ENCODE results near the gene PKD2L2.
A peak's percentile ranks its signal among the peaks of the same experiment; 100 is the strongest.

The PKD2L2 gene

DNA sequence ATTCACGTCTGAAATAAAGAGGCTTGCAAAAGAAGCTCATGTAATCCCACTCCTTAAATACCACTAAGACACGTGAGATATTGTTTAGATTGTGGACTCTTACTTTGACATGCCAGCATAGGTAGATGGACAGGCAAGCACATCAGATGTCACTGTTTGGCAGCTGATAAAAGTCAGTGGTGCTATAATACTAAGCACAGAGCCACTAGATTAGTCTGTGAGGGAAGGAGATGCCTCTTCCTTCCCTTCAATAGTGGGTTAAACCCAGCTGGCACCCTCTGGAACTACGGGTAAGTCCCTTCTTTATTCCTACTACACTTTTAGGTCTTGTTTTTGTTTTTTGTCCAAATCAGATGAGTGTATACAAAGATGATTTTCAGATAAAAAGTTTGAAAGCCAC is 21.6 kb upstream of the PKD2L2 start, which contains the start of gene MYOT:
Gene MYOT, plus strand, starts transcription at position 197 of the 400 bp plus-strand sequence. CDS start 2,792 bp downstream, outside the sequence.
- Mint-ChIP-seq H3K27ac (no peak within 1 kb of the TSS), H3K27me3 (ENCODE audit: low read depth) (peaks cover 6% of the 10 kb centered on the region), H3K9me3 (no peaks in the 10 kb centered on the region), H3K36me3 (ENCODE audit: low read depth) (no peaks in the 10 kb centered on the region), H3K4me1 (ENCODE audit: low read depth) (peaks cover 3% of the 10 kb centered on the region), H3K4me3 (no peak within 1 kb of the TSS)

DNA sequence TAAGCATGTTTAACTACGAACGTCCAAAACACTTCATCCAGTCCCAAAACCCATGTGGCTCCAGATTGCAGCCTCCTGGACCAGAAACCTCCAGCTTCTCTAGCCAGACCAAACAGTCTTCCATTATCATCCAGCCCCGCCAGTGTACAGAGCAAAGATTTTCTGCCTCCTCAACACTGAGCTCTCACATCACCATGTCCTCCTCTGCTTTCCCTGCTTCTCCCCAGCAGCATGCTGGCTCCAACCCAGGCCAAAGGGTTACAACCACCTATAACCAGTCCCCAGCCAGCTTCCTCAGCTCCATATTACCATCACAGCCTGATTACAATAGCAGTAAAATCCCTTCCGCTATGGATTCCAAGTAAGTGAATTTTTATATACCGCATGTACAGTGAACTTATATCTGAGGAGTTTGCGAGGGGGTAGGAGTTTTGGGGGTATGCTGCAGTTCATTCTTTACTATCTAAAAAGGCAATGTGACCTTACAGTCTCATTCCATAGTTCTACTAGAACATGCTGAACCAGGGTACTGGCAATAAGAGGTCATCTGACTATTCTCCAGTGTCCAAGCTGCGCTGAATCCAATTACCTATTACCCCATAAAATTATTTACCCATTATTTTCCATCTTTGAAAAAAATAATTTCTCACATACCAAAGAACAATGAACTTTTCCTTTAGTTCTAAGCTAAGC is 18.5 kb upstream of the PKD2L2 start:
- Mint-ChIP-seq H3K27me3 (ENCODE audit: low read depth) (peaks cover 11% of the 10 kb centered on the region), H3K4me3 (no peak overlapping the region), H3K36me3 (ENCODE audit: low read depth) (no peaks in the 10 kb centered on the region), H3K9me3 (no peaks in the 10 kb centered on the region), H3K4me1 (ENCODE audit: low read depth) (peaks cover 3% of the 10 kb centered on the region), H3K27ac (no peak overlapping the region)

DNA sequence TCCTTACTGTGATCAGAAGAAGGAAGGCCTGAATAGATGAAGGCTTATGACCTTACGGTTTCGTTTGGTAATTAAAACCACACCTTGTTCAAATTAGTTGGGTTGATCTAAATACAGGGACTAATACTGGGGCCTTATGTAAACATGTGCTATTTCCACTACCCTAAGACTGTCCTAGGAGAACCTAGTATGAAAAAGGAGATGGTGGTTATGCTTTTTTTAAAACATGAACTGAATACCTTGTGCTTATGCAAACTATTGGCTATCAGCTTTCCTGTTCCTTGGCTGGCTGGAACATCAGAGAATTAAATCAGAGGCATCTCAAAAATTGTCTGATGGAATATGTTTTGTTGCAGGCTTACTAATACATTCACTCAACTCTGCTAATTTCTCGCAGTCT is 17.7 kb upstream of the PKD2L2 start:
- H3K4me1 Mint-ChIP-seq (ENCODE audit: low read depth): peaks cover 3% of the 10 kb centered on the region

DNA sequence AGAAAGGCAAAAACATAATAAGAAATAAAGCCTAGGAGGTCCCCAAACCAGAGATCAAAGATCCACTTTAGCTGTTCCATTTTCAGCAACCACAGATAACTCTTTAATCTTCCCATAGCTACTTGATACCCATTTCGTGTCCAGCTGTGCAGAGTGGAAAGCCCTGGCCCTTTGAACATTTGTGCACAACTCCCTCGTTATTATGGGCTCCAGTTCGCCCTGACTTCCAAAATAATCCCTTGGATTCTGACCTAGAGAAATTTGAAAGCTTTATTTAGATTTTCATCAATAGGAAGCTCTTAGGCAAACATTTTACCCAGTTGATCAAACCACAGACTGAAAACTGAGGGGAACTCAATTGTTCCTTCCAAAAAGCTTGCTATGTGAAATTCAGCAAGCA is 16.8 kb upstream of the PKD2L2 start:
- Mint-ChIP-seq H3K36me3 (ENCODE audit: low read depth) (no peaks in the 10 kb centered on the region), H3K27ac (no peak overlapping the region), H3K9me3 (no peaks in the 10 kb centered on the region), H3K4me1 (ENCODE audit: low read depth) (peaks cover 3% of the 10 kb centered on the region), H3K27me3 (ENCODE audit: low read depth) (peaks cover 8% of the 10 kb centered on the region), H3K4me3 (no peak overlapping the region)

More for the DNA sequence above, 17.7 kb upstream of the PKD2L2 start:
- Mint-ChIP-seq H3K27ac (no peak overlapping the region), H3K36me3 (ENCODE audit: low read depth) (no peaks in the 10 kb centered on the region), H3K4me3 (no peak overlapping the region), H3K27me3 (ENCODE audit: low read depth) (peaks cover 8% of the 10 kb centered on the region), H3K9me3 (no peaks in the 10 kb centered on the region)

DNA sequence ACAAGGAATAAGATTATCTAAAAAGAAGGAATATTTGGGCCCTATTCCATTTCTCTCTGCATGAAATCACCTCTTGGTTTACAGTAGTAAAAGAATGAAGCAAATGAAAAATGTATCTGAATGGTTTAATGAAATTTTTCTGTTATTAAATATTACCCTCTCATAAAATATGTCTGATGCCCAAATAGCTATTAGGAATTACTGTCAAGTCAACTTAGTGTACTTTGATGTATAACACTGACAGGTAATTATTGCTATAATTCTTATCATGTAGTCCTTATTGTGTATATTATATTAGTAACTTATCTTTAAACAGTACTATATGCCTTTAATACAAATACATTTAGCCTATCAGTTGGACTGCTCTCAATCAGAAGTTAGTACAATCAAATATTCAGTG is 13.2 kb upstream of the PKD2L2 start:
- Mint-ChIP-seq H3K27ac (no peak overlapping the region), H3K27me3 (ENCODE audit: low read depth) (peaks cover 8% of the 10 kb centered on the region), H3K36me3 (ENCODE audit: low read depth) (no peaks in the 10 kb centered on the region), H3K9me3 (no peaks in the 10 kb centered on the region), H3K4me3 (no peak overlapping the region), H3K4me1 (ENCODE audit: low read depth) (no peaks in the 10 kb centered on the region)

DNA sequence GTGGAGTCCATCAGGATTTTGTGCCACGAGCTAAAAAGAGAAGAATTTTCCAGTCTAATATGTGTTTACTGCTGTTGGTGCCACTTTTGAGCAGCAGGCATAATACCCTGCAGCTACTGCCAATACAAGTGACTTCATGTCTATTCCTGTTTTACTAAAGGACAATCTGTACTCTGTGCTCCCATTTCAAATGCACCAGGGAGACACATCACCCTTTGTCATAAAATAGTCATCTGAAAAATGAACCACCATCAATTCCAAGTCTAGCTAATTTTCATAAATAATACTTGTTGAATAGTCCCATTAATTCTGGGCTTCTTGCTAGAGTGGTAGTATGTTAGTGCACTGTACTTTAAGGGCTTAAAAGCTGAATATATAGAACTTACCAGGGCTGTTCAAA is 8.9 kb upstream of the PKD2L2 start:
- H3K36me3 Mint-ChIP-seq (ENCODE audit: low read depth): no peaks in the 10 kb centered on the region
- no peaks in the 10 kb centered on the region for H3K27me3 Mint-ChIP-seq (ENCODE audit: low read depth)
- H3K9me3 Mint-ChIP-seq: no peaks in the 10 kb centered on the region
- no peaks in the 10 kb centered on the region for H3K4me1 Mint-ChIP-seq (ENCODE audit: low read depth)
- no peak overlapping the region for H3K27ac Mint-ChIP-seq
- no peak overlapping the region for H3K4me3 Mint-ChIP-seq

DNA sequence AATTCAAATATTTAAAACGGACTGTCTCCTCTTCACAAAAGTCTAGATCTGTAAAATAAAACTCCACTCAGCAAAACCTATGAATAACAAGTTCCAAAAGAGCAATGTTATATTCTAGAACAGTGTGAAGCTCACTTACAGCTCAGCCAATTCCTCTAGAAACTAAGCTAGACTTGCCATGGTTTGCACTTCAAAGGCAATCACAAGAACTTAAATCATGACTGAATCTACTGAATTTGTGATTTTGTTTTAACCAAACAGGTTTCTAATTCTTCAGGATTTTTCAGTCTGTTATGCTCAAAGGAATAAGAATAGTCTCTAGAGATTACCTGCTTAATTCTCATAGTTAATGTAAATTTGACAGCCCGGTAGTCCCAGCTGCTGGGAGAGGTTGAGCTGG is 1.4 kb upstream of the PKD2L2 start:
- Mint-ChIP-seq H3K36me3 (ENCODE audit: low read depth) (no peaks in the 10 kb centered on the region), H3K27ac (no peak overlapping the region), H3K27me3 (ENCODE audit: low read depth) (no peaks in the 10 kb centered on the region), H3K9me3 (no peaks in the 10 kb centered on the region), H3K4me1 (ENCODE audit: low read depth) (peaks cover 18% of the 10 kb centered on the region), H3K4me3 (no peak overlapping the region)

DNA sequence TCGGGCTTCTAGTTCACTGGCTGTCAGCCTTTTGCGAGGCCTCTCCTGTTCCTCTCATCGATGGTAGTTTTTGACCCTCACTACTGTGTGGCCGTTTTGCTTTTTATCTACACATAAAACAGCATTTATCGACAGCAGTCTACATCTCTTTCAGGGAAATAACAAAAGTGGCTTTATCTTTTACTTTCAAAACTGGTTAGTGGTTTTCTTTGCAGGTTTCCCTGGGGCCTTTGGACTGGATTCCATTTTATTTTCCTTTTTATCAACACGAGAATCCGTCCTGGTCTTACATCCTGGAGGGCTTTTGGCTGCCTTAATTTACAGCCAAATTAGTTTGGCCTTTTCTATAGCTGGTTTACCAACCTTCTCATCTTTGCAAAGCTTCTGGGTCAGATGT is 793 bp upstream of the PKD2L2 start:
- H3K9me3 Mint-ChIP-seq: no peaks in the 10 kb centered on the region
- H3K27me3 Mint-ChIP-seq (ENCODE audit: low read depth): peaks cover under 1% of the 10 kb centered on the region
- H3K27ac Mint-ChIP-seq: peak overlapping the region; percentile 96
- H3K4me1 Mint-ChIP-seq (ENCODE audit: low read depth): peaks cover 18% of the 10 kb centered on the region
- no peaks in the 10 kb centered on the region for H3K36me3 Mint-ChIP-seq (ENCODE audit: low read depth)
- peak overlapping the region; percentile 81 for H3K4me3 Mint-ChIP-seq

DNA sequence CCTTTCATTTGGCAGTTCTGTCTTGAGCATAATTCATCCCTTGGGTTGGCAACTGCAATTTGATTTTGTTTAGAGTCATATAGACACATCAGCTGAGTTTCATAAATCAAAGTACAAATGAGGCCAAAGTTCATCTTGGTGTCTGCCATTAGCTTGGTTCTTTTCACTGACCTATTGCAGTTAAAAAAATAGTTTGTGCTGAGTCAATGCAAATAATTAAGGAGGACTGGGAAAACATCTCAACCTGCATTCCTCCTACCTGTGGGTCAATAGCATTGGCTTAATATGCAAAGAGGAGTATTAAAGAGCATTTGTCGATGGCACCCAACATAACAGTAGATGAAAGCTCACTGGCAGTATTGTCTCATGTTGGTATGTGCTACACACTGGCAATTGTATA is 1.6 kb downstream of the PKD2L2 start:
- Mint-ChIP-seq H3K27me3 (ENCODE audit: low read depth) (peaks cover 3% of the 10 kb centered on the region), H3K36me3 (ENCODE audit: low read depth) (no peaks in the 10 kb centered on the region), H3K9me3 (no peaks in the 10 kb centered on the region), H3K27ac (no peak overlapping the region), H3K4me1 (ENCODE audit: low read depth) (peaks cover 18% of the 10 kb centered on the region), H3K4me3 (no peak overlapping the region)

DNA sequence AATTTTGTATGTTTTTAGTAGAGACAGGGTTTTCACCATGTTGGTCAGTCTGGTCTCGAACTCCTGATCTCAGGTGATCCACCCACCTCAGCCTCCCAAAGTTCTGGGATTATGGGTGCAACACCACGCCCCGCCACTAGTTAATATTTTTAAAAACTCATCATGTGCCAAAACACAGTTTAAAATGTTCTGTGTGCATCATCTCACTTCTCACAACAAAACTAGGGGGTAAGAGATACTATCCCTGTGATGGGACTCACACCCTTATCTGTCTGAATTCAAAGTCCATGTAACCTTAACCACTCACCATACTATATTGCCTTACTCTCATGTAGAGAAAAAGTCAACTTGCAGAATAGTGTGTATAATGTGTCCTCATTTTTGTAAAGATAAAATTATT is 2.6 kb downstream of the PKD2L2 start:
- H3K36me3 Mint-ChIP-seq (ENCODE audit: low read depth): no peaks in the 10 kb centered on the region
- peaks cover 18% of the 10 kb centered on the region for H3K4me1 Mint-ChIP-seq (ENCODE audit: low read depth)
- H3K9me3 Mint-ChIP-seq: no peaks in the 10 kb centered on the region
- H3K27ac Mint-ChIP-seq: no peak overlapping the region
- H3K27me3 Mint-ChIP-seq (ENCODE audit: low read depth): peaks cover 3% of the 10 kb centered on the region
- no peak overlapping the region for H3K4me3 Mint-ChIP-seq

DNA sequence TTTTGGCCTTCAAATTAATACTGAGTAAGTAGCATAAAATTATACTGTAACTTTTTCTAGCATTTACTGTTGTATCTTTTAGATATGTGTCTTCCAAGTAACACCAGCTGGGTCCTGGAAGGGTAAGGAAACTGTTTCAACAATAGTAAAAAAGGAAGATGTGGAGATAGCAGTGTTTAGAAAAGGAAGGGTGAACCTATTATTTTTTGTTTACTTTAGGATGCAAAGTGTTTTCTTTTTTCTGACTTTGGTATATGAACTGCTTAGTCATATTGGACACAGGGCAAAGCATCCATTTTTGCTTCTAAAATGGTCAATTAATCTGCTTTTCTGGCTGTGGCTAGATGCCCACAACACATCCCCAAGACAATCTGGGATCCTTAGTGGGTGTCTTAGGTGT is 5.3 kb downstream of the PKD2L2 start:
- H3K27me3 Mint-ChIP-seq (ENCODE audit: low read depth): peaks cover 3% of the 10 kb centered on the region
- no peaks in the 10 kb centered on the region for H3K9me3 Mint-ChIP-seq
- no peak overlapping the region for H3K27ac Mint-ChIP-seq
- H3K4me3 Mint-ChIP-seq: no peak overlapping the region
- H3K4me1 Mint-ChIP-seq (ENCODE audit: low read depth): peaks cover 2% of the 10 kb centered on the region
- H3K36me3 Mint-ChIP-seq (ENCODE audit: low read depth): no peaks in the 10 kb centered on the region

DNA sequence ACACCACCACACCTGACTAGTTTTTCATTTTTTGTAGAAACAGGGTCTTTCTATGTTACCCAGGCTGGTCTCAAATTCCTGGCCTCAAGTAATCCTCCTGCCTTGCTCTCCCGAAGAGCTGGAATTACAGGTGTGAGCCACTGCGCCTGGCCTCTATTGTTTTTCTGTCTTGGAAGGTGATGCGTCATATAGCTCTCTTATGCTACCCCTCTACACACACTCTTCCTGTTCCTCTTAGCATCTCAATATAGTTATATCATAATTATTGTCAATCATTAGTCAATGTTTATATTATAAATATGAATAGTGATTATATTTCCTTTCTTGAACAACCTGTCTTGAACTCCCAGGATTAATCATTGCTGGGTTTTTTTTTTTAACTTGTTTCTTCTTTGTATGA is 7.3 kb downstream of the PKD2L2 start:
- peaks cover 2% of the 10 kb centered on the region for H3K4me1 Mint-ChIP-seq (ENCODE audit: low read depth)
- H3K4me3 Mint-ChIP-seq: no peak overlapping the region
- H3K27me3 Mint-ChIP-seq (ENCODE audit: low read depth): peaks cover 3% of the 10 kb centered on the region
- H3K9me3 Mint-ChIP-seq: no peaks in the 10 kb centered on the region
- H3K27ac Mint-ChIP-seq: no peak overlapping the region
- no peaks in the 10 kb centered on the region for H3K36me3 Mint-ChIP-seq (ENCODE audit: low read depth)

DNA sequence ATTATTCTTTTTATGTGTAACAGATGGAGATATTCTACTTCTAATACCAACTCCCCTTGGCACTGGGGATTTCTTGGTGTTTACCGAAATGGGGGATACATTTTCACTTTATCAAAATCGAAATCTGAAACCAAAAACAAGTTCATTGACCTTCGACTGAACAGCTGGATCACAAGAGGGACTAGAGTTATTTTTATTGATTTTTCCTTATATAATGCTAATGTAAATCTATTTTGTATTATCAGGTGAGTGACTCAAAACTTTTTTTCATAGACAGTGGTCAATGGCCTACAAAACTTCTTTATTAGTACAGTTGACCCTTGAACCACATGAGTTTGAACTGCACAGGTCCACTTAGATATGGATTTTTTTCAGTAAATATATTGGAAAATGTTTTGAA is 10.2 kb downstream of the PKD2L2 start:
- Mint-ChIP-seq H3K27ac (no peak overlapping the region), H3K4me1 (ENCODE audit: low read depth) (peaks cover 2% of the 10 kb centered on the region), H3K27me3 (ENCODE audit: low read depth) (peaks cover 3% of the 10 kb centered on the region), H3K9me3 (no peaks in the 10 kb centered on the region), H3K36me3 (ENCODE audit: low read depth) (no peaks in the 10 kb centered on the region), H3K4me3 (no peak overlapping the region)

DNA sequence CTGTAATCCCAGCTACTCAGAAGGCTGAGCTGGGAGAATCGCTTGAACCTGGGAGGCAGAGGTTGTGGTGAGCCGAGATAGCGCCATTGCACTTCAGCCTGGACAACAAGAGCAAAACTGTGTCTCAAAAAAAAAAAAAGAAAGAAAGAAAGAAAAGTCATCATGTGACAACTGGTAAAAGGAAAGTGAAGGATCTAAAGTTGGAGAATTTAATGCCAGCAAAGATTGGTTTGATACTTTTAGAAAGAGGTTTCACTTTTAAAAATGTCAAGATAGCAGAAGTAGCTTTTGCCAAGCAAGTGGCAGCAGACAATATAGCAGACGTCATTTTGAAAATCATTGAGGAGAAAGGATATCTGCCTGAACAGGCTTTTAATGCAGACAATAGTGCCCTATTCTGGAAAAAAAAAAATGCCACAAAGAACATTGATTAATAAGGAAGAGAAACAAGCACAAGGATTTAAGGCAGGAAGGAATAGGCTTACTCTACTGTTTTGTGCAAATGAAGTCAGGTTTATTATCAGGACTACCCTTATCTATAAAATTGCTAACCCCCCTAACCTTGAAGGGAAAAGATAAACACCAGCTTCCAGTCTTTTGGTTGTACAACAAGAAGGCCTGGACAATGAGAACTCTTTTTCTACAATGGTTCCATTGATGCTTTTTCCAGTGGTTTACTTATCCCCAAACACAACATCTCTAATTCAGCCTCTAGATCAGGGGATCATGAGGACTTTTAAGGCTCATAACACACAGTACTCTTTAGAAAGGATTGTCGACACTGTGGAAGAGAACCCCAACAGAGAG is 12.0 kb downstream of the PKD2L2 start:
- H3K4me1 Mint-ChIP-seq (ENCODE audit: low read depth): peaks cover 2% of the 10 kb centered on the region
- no peaks in the 10 kb centered on the region for H3K9me3 Mint-ChIP-seq
- H3K27ac Mint-ChIP-seq: no peak overlapping the region
- peaks cover 13% of the 10 kb centered on the region for H3K27me3 Mint-ChIP-seq (ENCODE audit: low read depth)
- H3K4me3 Mint-ChIP-seq: no peak overlapping the region
- H3K36me3 Mint-ChIP-seq (ENCODE audit: low read depth): no peaks in the 10 kb centered on the region

DNA sequence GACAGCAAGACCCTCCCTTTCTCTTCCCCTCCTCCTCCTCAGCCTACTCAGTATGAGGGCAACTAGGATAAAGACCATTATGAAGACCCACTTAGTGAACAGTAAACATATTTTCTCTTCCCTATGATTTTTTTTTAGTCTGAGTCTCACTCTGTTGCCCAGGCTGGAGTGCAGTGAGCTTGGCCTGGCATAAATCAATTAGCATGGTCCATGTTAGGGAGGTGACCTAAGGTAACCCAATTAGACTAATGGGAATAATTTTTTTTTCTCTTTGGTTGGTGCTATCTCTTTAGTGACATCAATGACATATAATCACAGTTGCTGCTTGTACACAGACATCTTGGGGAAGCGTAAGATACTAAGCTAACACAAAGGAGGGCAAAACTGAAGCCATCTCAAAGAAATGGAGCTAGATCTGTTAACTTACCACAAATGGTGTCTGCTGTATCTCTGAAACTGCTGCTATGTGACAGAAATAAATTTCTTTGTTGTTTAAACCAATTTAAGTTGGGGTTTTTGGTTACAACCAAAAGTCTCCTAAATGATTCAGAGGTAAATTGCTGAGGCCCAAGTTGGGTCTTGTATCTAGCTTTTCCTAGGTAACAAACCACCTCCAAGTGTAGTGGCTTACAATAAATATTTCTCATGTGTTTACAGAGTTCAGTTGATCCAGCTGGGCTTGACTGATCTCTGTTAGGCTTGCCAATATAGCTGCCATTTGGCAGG is 13.3 kb downstream of the PKD2L2 start:
- no peak overlapping the region for H3K4me3 Mint-ChIP-seq
- H3K27me3 Mint-ChIP-seq (ENCODE audit: low read depth): peaks cover 16% of the 10 kb centered on the region
- no peak overlapping the region for H3K27ac Mint-ChIP-seq
- no peaks in the 10 kb centered on the region for H3K36me3 Mint-ChIP-seq (ENCODE audit: low read depth)
- peaks cover 2% of the 10 kb centered on the region for H3K4me1 Mint-ChIP-seq (ENCODE audit: low read depth)
- H3K9me3 Mint-ChIP-seq: no peaks in the 10 kb centered on the region
